NCI-H2196 (cell line): ENCODE measurements around the gene EIF4A2.
A peak's percentile ranks its signal among the peaks of the same experiment; 100 is the strongest.

Experiments
- DNase-seq: peaks from one replicate; lab custom pipeline; 2025; ENCODE audit not compliant: unreplicated experiment; lab: John Stamatoyannopoulos, UW

EIF4A2 gene

DNA sequence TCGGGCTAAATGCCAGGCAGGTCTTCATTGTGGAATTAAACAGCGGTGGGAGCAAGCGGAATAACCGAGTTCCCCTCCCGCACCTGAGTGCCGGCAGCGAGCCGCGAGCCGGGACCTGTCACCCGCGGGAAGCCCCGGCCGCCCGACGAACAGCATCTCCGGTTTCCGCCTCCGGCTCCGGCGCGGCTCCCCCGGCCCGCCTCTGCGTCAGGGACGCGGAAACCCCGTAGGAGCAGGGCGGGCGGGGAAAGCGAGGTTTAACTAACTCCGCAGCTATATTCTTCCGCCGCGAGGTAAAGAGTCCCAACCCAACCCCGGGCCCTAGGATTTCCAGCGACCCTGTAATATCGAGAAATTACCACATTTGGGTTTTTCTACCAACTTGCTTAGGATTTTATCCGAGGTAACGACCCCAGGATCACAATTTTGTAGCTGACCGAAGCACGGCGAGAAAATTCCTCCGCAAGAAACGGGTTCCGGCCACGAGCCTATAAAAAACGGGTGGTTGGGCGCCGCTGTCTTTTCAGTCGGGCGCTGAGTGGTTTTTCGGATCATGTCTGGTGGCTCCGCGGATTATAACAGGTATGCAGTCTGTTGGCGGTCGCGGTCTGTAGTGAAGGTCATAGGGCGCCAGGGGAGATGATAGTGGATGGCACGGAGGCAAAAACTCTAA is at the start of gene EIF4A2:
Gene EIF4A2 (plus strand): TSS at position 520 of the 673 bp plus-strand sequence. CDS start 34 bp downstream, at position 554.
- DNase-seq: peak; percentile 98

DNA sequence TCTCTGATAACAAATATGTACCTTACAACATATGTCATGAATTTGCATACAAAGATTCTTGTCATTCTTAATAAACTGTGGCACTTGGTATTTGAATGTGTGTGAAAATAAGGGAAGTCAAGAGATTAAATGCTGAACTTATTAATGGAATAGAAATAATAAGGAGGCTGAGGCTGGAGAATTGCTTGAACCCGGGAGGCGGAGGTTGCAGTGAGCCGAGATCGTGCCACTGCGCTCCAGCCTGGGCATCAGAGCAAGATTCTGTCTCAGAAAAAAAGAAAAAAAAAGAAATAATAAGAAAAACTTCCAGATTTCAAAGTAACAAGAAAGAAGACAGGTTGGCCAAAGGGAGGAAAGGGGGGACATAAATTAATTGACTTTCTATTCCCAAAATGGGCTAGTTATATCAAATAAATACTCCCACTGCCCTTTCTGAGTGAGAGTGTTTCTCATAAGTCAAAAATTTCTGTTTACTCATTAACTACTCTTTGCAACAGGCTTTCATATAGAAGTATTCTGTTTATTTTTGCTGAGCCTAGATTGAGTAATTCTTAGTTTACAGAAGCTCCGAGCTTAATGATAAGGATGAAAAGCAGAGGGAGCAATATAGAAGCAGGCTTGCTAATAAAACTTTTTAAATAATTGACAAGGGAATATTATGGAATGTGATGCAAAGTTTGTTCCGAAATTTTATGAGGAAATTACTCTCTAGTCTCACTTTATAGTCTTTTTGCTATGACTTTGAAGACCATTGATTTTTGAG is 40.6 kb upstream of the EIF4A2 start:
- no peak for DNase-seq

DNA sequence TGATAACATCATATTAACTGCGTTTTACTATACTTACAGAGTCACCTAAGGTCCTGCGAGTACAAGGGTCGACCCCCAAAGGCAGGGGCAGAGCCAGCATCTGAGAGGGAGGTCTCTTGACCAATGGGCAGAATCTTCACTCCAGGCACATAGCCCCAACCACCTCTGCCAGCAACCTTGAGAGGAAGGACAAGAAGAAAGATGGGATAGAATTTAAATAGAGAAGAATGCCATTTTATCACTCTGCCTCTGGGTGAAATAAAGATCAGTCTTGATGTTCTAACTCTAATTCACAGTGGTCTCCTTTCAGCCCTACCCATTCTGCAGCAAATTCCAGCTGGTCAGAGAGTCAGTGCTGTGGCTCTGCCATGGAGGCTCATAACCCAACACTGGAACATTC is 39.7 kb upstream of the EIF4A2 start:
- DNase-seq: no peak

DNA sequence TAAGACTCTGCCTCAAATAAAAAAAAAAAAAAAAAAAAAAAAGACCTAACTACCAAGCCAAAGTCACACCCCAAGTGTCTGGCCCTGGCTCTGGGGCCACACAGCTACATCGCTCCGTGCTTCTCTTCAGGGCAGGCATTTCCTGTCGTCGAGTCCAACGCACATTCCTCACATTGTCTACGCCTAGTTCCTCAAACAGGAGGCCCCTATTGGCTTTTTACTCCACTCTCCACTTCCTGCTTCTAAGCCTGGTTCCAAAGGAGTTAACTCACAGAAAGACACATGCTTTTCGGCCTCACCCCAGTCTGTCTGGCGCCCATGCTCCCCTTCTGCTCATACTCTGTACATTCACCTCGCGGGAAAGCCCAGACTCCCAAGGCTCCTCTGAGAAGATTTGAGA is 37.4 kb upstream of the EIF4A2 start:
- no peak for DNase-seq

DNA sequence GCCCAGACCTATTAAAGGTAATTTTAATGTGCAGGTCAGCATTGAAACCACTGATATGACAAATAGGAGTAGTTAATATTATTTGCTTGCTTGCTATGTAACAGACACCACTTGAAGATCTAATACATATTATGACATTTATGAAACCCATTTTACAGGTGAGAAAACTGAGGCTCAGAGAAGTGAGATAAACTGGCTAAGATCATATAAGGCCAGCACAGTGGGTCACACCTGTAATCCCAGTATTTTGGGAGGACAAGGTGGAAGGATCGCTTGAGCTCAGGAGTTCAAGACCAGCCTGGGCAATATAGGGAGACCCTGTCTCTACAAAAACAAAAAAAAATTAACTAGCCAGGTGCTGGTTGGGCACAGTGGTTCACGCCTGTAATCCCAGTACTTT is 33.1 kb upstream of the EIF4A2 start:
- no peak for DNase-seq

DNA sequence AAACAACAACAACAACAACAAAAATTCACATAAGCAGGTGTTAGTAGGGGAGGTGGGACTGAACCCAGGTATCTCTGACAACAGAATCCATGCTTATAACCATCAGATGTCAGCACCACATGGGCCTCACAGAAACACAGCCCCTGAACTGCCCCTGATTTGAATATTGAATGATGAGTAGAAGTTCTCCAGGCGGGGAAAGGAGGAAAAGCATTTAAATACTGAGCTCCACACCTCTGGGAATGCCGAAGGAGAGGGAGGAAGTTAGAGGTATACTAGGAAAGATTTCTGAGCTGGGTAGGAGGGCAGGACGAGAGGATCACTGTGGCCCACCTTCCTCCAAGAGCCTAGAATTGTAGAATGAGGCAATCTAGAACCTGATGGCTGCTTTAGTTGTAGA is 31.9 kb upstream of the EIF4A2 start:
- no peak for DNase-seq

DNA sequence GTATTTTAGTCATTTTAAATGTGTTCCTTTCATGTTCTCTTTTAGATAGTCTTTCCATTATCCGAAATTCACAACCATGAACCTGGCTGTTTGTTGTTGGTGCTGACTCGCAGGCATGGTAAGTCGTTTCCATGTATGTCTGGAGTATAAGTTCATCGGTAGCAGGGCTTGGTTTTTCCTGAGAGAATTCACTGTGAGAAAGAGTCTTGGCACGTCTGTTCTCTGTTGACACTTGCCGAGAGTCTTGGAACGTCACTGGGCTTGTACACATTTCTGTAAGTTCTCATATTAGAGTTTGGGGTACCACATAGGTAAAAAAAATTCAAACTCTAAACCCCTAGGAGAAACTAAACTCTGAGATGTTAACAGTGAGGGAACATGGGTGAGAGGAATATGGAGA is 29.4 kb upstream of the EIF4A2 start:
- DNase-seq: no peak

DNA sequence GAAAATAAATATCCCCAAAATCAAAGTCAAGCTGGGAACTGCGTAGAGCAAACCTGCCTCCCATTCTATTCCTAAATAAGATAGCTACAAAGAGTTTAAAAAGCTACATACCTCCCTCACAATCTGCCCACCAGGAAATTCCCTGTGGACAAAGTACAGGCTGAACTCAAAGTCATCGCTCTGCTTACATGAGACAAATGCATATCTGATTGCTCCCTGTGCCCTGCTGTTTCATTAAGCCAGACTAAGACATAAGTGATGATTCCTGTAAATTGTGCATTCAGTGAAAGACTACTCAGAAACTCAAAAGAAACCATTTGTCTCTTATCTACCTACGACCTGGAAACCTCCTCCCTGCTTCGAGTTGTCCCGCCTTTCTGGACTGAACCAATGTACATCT is 28.5 kb upstream of the EIF4A2 start:
- no peak for DNase-seq

DNA sequence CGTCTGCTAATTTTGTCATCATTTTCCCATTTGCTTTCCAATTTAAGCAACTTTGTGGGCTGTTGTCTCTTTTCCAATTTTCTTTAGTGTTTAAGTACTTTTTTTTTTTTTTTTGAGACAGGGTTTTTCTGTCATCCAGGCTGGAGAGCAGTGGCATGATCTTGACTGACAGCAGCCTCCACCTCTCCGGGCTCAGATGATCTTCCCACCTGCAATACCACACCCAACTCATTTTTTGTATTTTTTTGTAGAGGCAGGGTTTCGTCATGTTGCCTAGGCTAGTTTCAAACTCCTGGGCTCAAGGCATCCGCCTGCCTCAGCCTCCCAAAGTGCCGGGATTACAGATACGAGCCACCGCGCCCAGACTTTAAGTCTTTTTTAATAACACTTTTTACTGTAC is 26.2 kb upstream of the EIF4A2 start:
- no peak for DNase-seq

DNA sequence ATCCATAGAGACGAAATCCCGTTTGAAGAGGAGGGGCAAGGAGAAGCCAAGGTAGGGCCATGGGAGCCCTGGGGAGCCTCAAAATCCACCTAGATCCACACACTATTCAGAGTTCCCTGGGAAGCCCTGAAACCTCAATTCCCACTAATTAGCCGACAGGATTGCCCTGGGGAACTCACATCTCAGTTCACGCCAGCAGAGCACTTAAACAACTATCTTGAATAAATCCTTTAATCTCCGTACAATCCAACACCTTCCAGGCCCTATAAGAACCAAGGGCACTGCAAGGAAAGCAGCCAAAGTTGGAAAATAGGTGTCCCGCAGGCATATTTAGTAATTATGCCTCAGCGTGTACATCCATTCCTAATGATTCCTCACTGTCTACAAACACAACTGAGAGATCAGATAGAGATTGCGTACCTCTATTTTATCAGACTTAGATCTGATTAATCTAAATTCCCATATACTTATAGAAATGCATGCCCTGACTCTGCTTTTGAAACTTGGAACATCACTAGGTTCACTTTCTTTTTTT is 25.6 kb upstream of the EIF4A2 start:
- no peak for DNase-seq

DNA sequence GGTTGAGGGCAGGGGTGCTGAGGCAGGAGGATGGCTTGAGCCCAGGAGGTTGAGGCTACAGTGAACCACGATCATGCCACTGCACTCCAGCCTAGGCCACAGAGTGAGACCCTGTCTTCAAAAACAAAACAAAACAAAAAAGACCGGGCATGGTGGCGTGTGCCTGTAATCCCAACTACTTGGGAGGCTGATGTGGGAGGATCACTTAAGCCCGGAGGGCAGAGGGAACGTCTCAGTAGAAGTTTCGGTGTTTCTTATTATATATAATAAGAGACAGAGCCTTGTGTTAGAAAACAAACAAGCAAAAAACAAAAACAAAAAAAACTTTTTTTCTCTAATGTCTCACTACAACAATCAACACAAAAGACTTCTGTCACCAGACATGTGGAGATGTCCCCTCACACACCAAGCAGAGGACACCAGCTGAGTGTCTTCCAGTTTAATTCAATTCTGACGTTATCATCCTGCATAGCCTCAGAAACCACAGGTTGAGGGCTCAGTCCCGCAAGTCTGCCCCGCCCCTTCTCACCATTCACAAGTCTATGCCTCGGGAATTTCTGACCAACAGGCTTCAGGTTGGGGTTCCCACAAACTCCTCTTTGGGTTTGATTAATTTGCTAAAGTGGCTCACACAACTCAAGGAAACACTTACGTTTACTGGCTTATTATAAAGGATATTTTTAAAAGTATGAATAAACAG is 24.0 kb upstream of the EIF4A2 start:
- no peak for DNase-seq

DNA sequence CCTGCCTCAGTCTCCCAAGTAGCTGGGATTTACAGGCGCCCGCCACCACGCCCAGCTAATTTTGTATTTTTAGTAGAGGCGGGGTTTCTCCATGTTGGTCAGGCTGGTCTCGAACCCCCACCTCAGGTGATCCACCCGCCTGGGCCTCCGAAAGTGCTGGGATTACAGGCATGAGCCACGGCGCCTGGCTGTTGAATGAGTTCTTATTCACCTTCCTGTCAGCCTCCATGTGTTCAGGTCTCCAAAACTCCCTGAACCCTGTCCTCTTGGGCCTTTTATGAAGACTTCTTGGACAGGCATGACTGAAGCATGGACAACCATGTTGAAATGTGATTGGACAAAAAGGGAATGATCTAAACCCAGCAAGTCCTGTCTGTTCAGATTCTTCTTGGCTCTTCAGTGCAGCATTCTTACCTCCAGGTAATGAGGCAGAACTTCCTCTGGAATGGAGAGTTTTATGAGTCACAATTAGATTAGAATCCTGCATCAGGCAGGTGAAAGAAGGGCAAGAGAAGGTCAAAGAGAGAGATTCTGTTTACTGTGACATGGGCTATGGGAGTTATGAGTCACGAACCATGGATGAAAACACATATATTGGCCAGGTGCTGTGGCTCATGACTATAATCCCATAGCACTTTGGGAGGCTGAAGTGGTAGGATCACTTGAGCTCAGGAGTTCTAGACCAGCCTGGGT is 23.1 kb upstream of the EIF4A2 start:
- no peak for DNase-seq

DNA sequence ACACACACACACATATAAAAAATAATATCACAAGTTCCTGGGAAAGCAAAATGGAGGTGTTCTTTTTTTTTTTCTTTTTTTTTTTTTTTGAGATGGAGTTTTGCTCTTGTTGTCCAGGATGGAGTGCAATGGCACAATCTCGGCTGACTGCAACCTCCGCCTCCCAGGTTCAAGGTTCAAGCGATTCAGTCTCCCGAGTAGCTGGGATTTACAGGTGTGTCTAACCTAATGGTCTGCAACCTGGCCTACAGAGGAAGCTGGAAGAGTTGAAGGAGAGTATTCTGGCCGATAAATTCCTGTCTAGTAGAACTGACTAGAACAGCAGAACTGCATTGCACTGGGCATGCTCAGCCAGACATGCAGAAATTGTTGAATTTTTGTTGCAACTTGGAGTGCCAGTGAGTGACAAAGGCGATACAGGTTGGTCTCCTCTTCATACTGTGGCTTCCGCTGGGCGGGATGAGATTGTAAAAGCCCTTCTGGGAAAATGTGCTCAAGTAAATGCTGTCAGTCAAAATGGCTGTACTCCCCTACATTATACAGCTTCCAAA is 22.4 kb upstream of the EIF4A2 start:
- DNase-seq: no peak

DNA sequence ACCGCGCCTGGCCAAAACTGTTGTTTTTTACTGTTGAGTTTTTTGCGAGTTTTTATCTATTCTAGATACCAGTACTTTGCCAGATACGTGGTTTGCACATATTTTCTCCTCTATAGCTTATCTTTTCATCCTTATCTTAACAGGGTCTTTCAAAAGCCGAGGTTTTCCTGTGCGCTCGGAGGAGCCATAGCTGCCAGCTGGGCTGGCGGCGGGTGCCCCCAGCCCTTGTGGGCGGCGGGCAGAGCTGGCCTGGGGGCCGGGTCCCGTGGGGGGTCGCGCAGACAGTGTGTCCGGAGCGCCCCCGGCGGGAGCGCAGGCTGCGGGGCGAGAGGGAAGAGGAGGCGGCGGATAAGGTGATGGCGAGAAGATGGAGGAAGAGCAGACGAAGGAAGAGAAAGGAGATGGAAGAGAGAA is 11.1 kb upstream of the EIF4A2 start:
- DNase-seq: no peak

DNA sequence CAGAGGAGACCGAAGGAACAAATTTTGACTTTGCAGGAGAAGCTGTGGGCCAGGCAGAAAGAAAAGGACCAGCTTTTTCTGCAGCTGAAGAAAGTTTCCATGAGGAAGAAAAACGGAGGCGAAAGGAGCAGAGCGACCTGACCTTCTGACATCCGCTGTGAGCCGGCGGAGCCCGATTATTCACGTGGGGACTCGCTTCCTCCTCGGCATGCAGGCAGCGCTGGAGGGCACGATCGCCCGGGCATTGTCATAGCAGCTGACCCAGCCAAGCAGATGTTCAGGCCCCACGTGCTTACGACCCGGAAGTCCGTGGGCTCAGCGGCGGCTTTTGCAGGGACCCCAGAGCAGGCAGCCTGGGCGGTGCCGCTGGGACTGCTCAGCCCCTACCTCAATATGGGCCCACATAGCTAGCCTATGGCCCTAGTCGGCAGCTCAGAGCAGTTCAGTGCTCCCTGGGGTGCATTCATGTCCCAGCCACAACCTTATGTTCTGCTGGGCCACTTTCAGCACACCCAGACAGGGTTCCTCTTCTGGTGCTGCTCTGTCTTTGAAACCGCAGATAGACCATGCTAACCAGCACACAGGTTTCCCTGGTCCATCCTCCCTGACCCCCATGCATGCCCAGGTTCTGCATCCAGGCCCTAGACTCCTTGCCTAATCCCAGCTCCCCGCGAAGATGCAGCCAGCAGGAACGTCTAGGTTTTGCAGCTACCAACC is 10.5 kb upstream of the EIF4A2 start:
- no peak for DNase-seq

DNA sequence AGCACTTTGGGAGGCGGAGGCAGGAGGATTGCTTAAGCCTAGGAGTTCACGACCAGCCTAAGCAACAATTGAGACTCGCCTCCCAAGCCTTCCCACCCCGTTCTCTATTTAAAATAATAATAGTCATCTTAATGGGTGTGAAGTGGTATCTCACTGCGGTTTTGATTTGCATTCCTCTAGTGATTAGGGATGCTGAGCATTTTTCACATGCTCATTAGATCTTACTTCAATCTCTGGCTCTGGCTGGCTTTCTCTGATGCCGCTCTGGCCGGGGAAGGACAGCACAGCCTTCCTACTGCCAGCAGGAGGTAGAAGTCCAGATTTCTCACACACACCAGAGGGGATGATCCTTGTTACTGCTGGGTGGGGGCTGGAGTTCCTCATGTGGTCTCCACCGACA is 7.4 kb upstream of the EIF4A2 start:
- no peak for DNase-seq

DNA sequence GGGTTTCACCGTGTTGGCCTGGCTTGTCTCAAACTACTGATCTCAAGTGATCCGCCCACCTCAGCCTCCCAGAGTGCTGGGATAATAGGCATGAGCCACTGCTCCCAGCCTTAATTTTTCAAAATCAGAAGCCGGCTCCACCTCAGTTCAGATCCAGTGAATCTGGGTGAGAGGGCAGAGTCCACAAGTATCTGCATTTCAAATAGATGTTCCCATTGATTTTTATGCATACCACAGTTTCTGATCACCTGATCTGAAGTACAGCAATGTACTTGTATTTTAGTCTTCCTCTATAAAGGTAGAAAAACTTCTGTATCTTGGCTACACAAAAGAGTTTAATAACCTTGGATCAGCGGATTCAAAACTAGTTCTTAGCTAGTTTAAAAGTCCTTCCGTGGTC is 4.2 kb upstream of the EIF4A2 start:
- DNase-seq: no peak

DNA sequence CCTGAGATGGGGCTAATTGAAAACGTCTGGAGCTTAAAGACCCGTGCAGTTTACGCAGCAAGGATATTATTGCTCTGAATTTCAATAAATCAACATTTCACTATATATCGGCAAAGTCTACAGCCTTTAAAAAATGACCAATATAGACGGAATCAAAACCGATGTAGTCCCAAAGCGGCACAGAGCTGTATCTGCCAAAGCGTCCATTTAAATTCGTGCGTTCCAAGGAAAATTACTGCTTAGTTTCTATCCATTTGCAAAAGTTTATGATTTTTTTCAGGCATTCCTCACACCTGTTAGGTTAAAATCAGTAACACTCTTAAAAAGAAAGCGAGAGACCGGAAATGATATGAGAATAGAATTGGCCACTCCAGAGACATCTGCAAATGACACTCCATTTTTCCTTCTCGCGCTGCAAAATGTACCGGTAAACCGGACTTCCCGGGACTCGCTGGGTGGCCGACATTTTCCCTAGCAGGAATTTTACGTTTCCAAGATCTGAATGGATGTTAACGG is 777 bp upstream of the EIF4A2 start:
- no peak for DNase-seq

DNA sequence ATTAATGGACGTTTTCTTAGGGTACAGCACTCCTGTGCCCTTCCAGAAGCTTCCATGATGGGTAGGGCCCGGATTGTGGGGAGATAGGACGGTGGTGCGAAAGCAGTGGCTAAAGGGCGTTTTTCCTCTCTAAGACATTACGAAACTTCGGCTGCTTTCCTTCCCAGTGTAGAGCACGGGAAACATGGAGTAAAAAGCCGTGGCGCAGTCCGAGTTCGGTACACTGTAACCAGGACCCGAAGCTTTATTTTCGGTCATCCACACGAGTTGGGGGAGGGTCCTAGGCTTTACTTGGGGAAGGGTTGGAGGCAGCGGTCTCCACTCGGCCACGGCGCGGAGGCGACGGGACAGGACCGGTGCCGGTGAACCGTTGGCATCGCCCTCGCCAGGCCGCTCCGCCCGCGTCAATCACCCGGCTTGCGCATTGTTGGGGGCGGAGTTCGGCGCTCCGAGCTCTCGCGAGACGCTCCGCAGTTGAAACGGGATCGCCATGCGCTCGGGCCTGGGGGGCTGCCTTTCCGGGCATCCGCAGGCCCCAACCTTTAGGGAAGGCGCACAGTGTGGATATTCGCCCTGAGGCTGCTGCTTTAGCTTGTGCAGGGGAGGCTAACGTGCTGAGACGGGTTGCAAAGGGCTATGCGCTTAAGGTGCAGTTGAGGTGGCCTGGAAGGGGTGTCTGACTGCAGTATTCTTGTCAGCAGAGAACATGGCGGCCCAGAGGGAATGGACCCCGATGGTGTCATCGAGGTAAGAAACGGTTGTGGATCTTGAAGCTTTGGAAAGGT is 546 bp downstream of the EIF4A2 start:
- peak; percentile 91 for DNase-seq
